ENCODE measurements around the gene ZFP92. TPM values are rescaled to one million over a fixed set of nuclear protein-coding genes. Genes with fewer than 3 reads are reported as not detected.

The ZFP92 gene
- total and polyA plus RNA-seq, 10 of the 15 experiments (the other 5 are each of a cell fraction or from before 2014, with no cell fraction given) = 0.02 to 1.6 (median 0.09) TPM; not detected in 2

DNA sequence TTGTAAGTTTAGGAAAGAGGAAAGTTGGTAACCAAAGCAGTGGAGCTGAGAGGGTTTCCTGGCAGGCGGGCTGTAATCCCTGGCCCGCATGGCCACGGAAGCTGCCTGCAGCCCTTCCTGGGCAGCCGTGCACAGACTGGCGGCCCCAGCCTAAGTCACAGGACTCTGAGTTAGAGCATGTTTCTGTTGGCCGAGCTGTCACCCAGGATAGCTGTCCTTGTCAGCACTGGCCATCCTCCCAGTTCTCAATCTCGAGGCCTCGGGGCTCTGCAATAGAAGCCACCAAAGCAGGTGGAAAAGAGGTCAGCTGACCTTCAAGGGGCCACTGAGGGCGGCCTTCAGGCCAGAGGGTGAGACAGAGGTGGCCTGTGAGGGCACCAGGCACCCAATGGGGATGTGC lies 30.6 kb upstream of the ZFP92 start:
- Histone ChIP-seq H4K20me1 (ENCODE audit: control insufficient read depth, insufficient read depth) (no peaks in the 10 kb centered on the region), H3K27me3 (replicated peaks in 1 of 2; ENCODE audit: control insufficient read depth in 2 of 2, insufficient read depth in 2 of 2, low read length in 1 of 2) (no peaks in the 10 kb centered on the region), H3K36me3 (ENCODE audit: control insufficient read depth in 2 of 2, insufficient read depth in 2 of 2, low read length in 1 of 2) (no peaks in the 10 kb centered on the region), H3K4me2 (ENCODE audit: control insufficient read depth, insufficient read depth) (no peak overlapping the region), H3K9me3 (replicated peaks; ENCODE audit: control insufficient read depth, insufficient read depth, low read length) (no peaks in the 10 kb centered on the region; the same call in 2 of the 3 replicates), H3K9ac (ENCODE audit: control insufficient read depth, insufficient read depth, low read length) (no peak overlapping the region), H3K4me1 (ENCODE audit: control insufficient read depth, insufficient read depth, low read length) (no peaks in the 10 kb centered on the region), H3K79me2 (ENCODE audit: control insufficient read depth, insufficient read depth, low read length) (no peaks in the 10 kb centered on the region), H3K27ac (ENCODE audit: control insufficient read depth, insufficient read depth) (no peak overlapping the region), H3K4me3 (no peak overlapping the region), H2AFZ (ENCODE audit: control insufficient read depth, low read depth, low read length) (no peak overlapping the region)
- ChIA-PET POLR2A (no interaction called here), SMC1A (ENCODE audit: uncharacterized antibody, unreplicated experiment) (no interaction called here), RAD21 (ENCODE audit: unreplicated experiment) (no interaction called here), CTCF (no interaction called here)
- DNase-seq (ENCODE audit: low read depth, low spot score) (no peak), ATAC-seq (no peak), FAIRE-seq (no peak)
- in situ Hi-C loops (cut with MboI) = no loop called here
- 41% methylated on average over 9 of the region's 9 CpGs for WGBS (ENCODE audit: insufficient coverage, insufficient replicate concordance, low lambda C conversion rate, missing lambda C conversion rate)
- no TSS peak for BruUV-seq (replicated peaks)
- intact Hi-C loops (cut with micrococcal nuclease; ENCODE audit: unreplicated experiment) = no loop called here
- TF ChIP-seq RFX5 (IDR thresholded peaks at IDR 0.05; ENCODE audit: low read depth, low read length) = no peak
- TF ChIP-seq TBL1XR1 (IDR thresholded peaks at IDR 0.05; ENCODE audit: low read depth, low read length) = no peak
- TF ChIP-seq IKZF1 (conservative IDR thresholded peaks at IDR 0.05) = no peak
- no peak for TF ChIP-seq EP300 (IDR thresholded peaks at IDR 0.05; ENCODE audit: borderline replicate concordance in 1 of 2, control insufficient read depth in 1 of 2, low read depth in 2 of 2, low read length in 2 of 2)
- TF ChIP-seq, protein P1, sequence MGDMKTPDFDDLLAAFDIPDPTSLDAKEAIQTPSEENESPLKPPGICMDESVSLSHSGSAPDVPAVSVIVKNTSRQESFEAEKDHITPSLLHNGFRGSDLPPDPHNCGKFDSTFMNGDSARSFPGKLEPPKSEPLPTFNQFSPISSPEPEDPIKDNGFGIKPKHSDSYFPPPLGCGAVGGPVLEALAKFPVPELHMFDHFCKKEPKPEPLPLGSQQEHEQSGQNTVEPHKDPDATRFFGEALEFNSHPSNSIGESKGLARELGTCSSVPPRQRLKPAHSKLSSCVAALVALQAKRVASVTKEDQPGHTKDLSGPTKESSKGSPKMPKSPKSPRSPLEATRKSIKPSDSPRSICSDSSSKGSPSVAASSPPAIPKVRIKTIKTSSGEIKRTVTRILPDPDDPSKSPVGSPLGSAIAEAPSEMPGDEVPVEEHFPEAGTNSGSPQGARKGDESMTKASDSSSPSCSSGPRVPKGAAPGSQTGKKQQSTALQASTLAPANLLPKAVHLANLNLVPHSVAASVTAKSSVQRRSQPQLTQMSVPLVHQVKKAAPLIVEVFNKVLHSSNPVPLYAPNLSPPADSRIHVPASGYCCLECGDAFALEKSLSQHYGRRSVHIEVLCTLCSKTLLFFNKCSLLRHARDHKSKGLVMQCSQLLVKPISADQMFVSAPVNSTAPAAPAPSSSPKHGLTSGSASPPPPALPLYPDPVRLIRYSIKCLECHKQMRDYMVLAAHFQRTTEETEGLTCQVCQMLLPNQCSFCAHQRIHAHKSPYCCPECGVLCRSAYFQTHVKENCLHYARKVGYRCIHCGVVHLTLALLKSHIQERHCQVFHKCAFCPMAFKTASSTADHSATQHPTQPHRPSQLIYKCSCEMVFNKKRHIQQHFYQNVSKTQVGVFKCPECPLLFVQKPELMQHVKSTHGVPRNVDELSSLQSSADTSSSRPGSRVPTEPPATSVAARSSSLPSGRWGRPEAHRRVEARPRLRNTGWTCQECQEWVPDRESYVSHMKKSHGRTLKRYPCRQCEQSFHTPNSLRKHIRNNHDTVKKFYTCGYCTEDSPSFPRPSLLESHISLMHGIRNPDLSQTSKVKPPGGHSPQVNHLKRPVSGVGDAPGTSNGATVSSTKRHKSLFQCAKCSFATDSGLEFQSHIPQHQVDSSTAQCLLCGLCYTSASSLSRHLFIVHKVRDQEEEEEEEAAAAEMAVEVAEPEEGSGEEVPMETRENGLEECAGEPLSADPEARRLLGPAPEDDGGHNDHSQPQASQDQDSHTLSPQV (IDR thresholded peaks at IDR 0.05) = no peak
- TF ChIP-seq YY1 (IDR thresholded peaks at IDR 0.05; ENCODE audit: low read depth, low read length) = no peak
- TF ChIP-seq WRNIP1 (IDR thresholded peaks at IDR 0.05; ENCODE audit: borderline replicate concordance, low read depth, low read length) = no peak
- no peak for TF ChIP-seq SRF (IDR thresholded peaks at IDR 0.05; ENCODE audit: low read depth in 2 of 2, low read length in 2 of 2)
- TF ChIP-seq POLR2A (IDR thresholded peaks at IDR 0.05; ENCODE audit: low read depth, low read length) = no peak
- TF ChIP-seq, protein P2, sequence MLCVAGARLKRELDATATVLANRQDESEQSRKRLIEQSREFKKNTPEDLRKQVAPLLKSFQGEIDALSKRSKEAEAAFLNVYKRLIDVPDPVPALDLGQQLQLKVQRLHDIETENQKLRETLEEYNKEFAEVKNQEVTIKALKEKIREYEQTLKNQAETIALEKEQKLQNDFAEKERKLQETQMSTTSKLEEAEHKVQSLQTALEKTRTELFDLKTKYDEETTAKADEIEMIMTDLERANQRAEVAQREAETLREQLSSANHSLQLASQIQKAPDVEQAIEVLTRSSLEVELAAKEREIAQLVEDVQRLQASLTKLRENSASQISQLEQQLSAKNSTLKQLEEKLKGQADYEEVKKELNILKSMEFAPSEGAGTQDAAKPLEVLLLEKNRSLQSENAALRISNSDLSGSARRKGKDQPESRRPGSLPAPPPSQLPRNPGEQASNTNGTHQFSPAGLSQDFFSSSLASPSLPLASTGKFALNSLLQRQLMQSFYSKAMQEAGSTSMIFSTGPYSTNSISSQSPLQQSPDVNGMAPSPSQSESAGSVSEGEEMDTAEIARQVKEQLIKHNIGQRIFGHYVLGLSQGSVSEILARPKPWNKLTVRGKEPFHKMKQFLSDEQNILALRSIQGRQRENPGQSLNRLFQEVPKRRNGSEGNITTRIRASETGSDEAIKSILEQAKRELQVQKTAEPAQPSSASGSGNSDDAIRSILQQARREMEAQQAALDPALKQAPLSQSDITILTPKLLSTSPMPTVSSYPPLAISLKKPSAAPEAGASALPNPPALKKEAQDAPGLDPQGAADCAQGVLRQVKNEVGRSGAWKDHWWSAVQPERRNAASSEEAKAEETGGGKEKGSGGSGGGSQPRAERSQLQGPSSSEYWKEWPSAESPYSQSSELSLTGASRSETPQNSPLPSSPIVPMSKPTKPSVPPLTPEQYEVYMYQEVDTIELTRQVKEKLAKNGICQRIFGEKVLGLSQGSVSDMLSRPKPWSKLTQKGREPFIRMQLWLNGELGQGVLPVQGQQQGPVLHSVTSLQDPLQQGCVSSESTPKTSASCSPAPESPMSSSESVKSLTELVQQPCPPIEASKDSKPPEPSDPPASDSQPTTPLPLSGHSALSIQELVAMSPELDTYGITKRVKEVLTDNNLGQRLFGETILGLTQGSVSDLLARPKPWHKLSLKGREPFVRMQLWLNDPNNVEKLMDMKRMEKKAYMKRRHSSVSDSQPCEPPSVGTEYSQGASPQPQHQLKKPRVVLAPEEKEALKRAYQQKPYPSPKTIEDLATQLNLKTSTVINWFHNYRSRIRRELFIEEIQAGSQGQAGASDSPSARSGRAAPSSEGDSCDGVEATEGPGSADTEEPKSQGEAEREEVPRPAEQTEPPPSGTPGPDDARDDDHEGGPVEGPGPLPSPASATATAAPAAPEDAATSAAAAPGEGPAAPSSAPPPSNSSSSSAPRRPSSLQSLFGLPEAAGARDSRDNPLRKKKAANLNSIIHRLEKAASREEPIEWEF (IDR thresholded peaks at IDR 0.05; ENCODE audit: insufficient replicate concordance, low read depth, low read length) = no peak
- no peak for TF ChIP-seq RELA (IDR thresholded peaks at IDR 0.05; ENCODE audit: borderline replicate concordance, partially characterized antibody)
- no peak for TF ChIP-seq SMARCA5 (IDR thresholded peaks at IDR 0.05)
- no peak for TF ChIP-seq SMAD5 (IDR thresholded peaks at IDR 0.05; ENCODE audit: low read depth)
